K562 (cell line): ENCODE data around the gene PRICKLE2. TPM values are rescaled to one million over a fixed set of nuclear protein-coding genes. Genes with fewer than 3 reads are reported as not detected.
A peak's percentile ranks its signal among the peaks of the same experiment; 100 is the strongest.

Experiments used
- ATAC-seq: fragments of 200-7000 bp; cut with Tn5 transposase; 3 replicates; pipeline ENCODE4 v1.9.1; 2020; ENCODE audit warnings: moderate library complexity
- BruUV-seq: library from RNA; stranded (reverse); fragments of 400-500 nt; replicated peaks from 2 replicates; lab custom pipeline; 2021; lab: Mats Ljungman, UMichigan
- CTCF ChIA-PET: fragments of 300-600 bp; formaldehyde crosslinking; extraction: SDS; loops from one replicate; lab custom pipeline; 2021; ENCODE audit warnings: low intra/inter-chr PET ratio; lab: Yijun Ruan, JAX
- POLR2A ChIA-PET: fragments of 300-600, 350-650 bp; sonication (Branson Sonifier 250); formaldehyde crosslinking; extraction: SDS; loops from one replicate; lab custom pipeline; 2021; ENCODE audit warnings: antibody characterized with exemption, inconsistent platforms; lab: Yijun Ruan, JAX
- DNase-seq, 4 experiments: peaks; one replicate each; pipeline versions ENCODE4 v3.0.0 to v3.0.0-alpha.2; 2011 to 2018; ENCODE audit warnings: low spot score in 3 of 4, mixed read lengths in 3 of 4; ENCODE audit errors: extremely low read depth in 1 of 4
- FAIRE-seq: peaks from 2 replicates; lab custom pipeline; 2011; peaks lifted over from hg19 to GRCh38; lab: Jason Lieb, UNC
- H2AFZ ChIP-seq: 2 replicates; pipeline ENCODE4 v1.6.0; 2011; ENCODE audit warnings: low read depth, low read length, control low read depth, inconsistent platforms
- H3K27ac ChIP-seq: fragments of 200-600 bp; 3 replicates; pipeline ENCODE4 v1.8.0; 2011; ENCODE audit warnings: low read depth, mild to moderate bottlenecking, control low read depth, inconsistent platforms, low read length, moderate library complexity, mixed read lengths; ENCODE audit errors: extremely low read depth
- H3K27me3 ChIP-seq, 2 experiments: fragments of 300-600 bp in 1 of 2; 2 replicates in 1 of 2; 3 replicates in 1 of 2; pipeline versions ENCODE4 v1.6.0 to v1.8.0; 2011; ENCODE audit warnings: inconsistent platforms in 2 of 2, low read length in 2 of 2, mild to moderate bottlenecking in 1 of 2, mixed read lengths in 1 of 2, moderate library complexity in 1 of 2; ENCODE audit not compliant: control insufficient read depth in 2 of 2, insufficient read depth in 2 of 2
- H3K36me3 ChIP-seq: fragments of 300-600 bp; 3 replicates; pipeline ENCODE4 v1.8.0; 2011; ENCODE audit warnings: mild to moderate bottlenecking, low read length, inconsistent platforms; ENCODE audit not compliant: control insufficient read depth, insufficient read depth
- H3K4me1 ChIP-seq, 2 experiments: fragments of 200-600 bp in 1 of 2; replicated peaks in 1 of 2; 2 replicates in 1 of 2; 3 replicates in 1 of 2; pipeline versions ENCODE4 v1.5.1 to v1.8.0; 2011; ENCODE audit warnings: inconsistent platforms in 2 of 2, low read length in 2 of 2, mild to moderate bottlenecking in 1 of 2, mixed read lengths in 1 of 2, moderate library complexity in 1 of 2; ENCODE audit not compliant: control insufficient read depth in 2 of 2, insufficient read depth in 2 of 2
- H3K4me2 ChIP-seq: 2 replicates; pipeline ENCODE4 v1.6.1; 2011; ENCODE audit warnings: low read length, control low read depth, inconsistent platforms, mixed read lengths; ENCODE audit not compliant: insufficient read depth
- H3K4me3 ChIP-seq: fragments of 200-600 bp; sonication (generic), shearing (Covaris generic); 2 replicates; pipeline ENCODE4 v1.5.1; 2016; ENCODE audit warnings: control low read depth, inconsistent platforms
- H3K79me2 ChIP-seq: fragments of 200-600 bp; 3 replicates; pipeline ENCODE4 v1.8.0; 2011; ENCODE audit warnings: low read length, inconsistent platforms; ENCODE audit not compliant: control insufficient read depth, insufficient read depth
- H3K9ac ChIP-seq, 2 experiments: 2 replicates each; pipeline versions ENCODE4 v1.6.0 to v1.6.1; 2011; ENCODE audit warnings: low read depth in 2 of 2, low read length in 2 of 2, control low read depth in 1 of 2, inconsistent platforms in 1 of 2, mild to moderate bottlenecking in 1 of 2, mixed read lengths in 1 of 2; ENCODE audit not compliant: insufficient read depth in 1 of 2
- H3K9me1 ChIP-seq: one replicate; pipeline ENCODE4 v1.6.0; 2011; ENCODE audit warnings: inconsistent platforms, mild to moderate bottlenecking, low read length, moderate library complexity; ENCODE audit not compliant: control insufficient read depth, insufficient read depth
- H3K9me3 ChIP-seq: replicated peaks from 2 replicates; pipeline ENCODE4 v1.5.1; 2011; ENCODE audit warnings: low read depth, low read length, inconsistent platforms; ENCODE audit not compliant: control insufficient read depth, insufficient read depth
- H4K20me1 ChIP-seq: replicated peaks from 2 replicates; pipeline ENCODE4 v1.6.1; 2011; ENCODE audit warnings: low read length, inconsistent platforms, mixed read lengths; ENCODE audit not compliant: control insufficient read depth, insufficient read depth
- HDGF ChIP-seq: fragments of 450-650 bp; IDR thresholded peaks from 2 replicates; pipeline ENCODE4 v1.6.1; 2016
- WGBS: fragments of 100-300 bp; shearing (Covaris generic); methylation state at CpG from one replicate; pipeline ENCODE4 v1.1.6; 2016; ENCODE audit warnings: low coverage, mixed read lengths; ENCODE audit not compliant: insufficient coverage; ENCODE audit errors: missing lambda C conversion rate; 5-methylcytosine and 5-hydroxymethylcytosine counted together
- in situ Hi-C: fragments of 300-500 bp; cut with MboI; formaldehyde crosslinking; loops from 4 replicates; pipeline ENCODE4 v1.15.0; 2018; ENCODE audit warnings: inconsistent platforms, mixed read lengths
- intact Hi-C: fragments of 100-400 bp; cut with micrococcal nuclease; formaldehyde crosslinking; loops from 2 replicates; pipeline ENCODE4 v1.14.2; 2022
- polyA plus RNA-seq, 8 experiments: library from polyadenylated mRNA; depleted of rRNA in 4 of 8; stranded (reverse) in 5 of 8; unstranded in 3 of 8; fragments of >200 nt; fragmentation: Nextera tagmentation in 2 of 8; fragmentation: Illumina TruSeq in 1 of 8; extraction: Ambion mirVana in 2 of 8; extraction: Trizol in 1 of 8; gene quantifications; 2 replicates each; pipeline versions ENCODE4 v1.2.1 to v1.2.3, GENCODE V29; 2011 to 2014; ENCODE audit warnings: inconsistent platforms in 1 of 8, missing spikeins in 1 of 8
- total RNA-seq, 7 experiments: library from RNA; depleted of rRNA in 6 of 7; stranded (reverse); fragments of >200 nt in 6 of 7; fragmentation: Illumina TruSeq in 2 of 7; extraction: Trizol in 2 of 7; gene quantifications; 2 replicates each; pipeline versions ENCODE4 v1.2.1 to v1.2.3, GENCODE V29; 2011 to 2021; ENCODE audit warnings: low replicate concordance in 1 of 7
- TF ChIP-seq, protein P1 (sequence below), 3 experiments: fragments of 200-800 bp in 1 of 3; fragments of 250-450 bp in 1 of 3; fragments of 450-650 bp in 1 of 3; sonication (Bioruptor Pico) in 1 of 3; sonication (Bioruptor generic) in 1 of 3; formaldehyde crosslinking in 1 of 3; IDR thresholded peaks; 2 replicates each; pipeline versions ENCODE4 v1.6.1 to v1.8.0; 2016 to 2022; ENCODE audit warnings: mild to moderate bottlenecking in 2 of 3, missing genetic modification characterization in 2 of 3, missing compliant biosample characterization in 1 of 3, moderate library complexity in 1 of 3
- TF ChIP-seq, protein P2 (sequence below), 2 experiments: IDR thresholded peaks in 1 of 2; conservative IDR thresholded peaks in 1 of 2; 2 replicates each; pipeline ENCODE4 v1.6.1; 2016; ENCODE audit warnings: low read depth in 2 of 2, mild to moderate bottlenecking in 1 of 2, missing compliant biosample characterization in 1 of 2, missing genetic modification characterization in 1 of 2, moderate library complexity in 1 of 2

PRICKLE2 gene
- total and polyA plus RNA-seq, 9 of the 15 experiments (the other 6 are each of a cell fraction or from before 2014, with no cell fraction given): 0.07 to 0.09 TPM; not detected in 7

GRCh38 chr3:64266983-64267382 is 41.7 kb upstream of the PRICKLE2 start:
- ChIA-PET POLR2A (no interaction called here), CTCF (no interaction called here)
- DNase-seq: no peak
- no peak overlapping the region for H2AFZ ChIP-seq
- H3K4me2 ChIP-seq: no peak overlapping the region
- no peak overlapping the region for H3K9ac ChIP-seq
- no peaks in the 10 kb centered on the region for H3K9me3 ChIP-seq
- in situ Hi-C loops: no loop called here
- no peaks in the 10 kb centered on the region for H3K36me3 ChIP-seq
- no peak overlapping the region for H3K4me3 ChIP-seq
- H3K79me2 ChIP-seq: no peaks in the 10 kb centered on the region
- WGBS: 0% methylated on average over 2 of the region's 2 CpGs
- no peak overlapping the region for H3K27ac ChIP-seq
- intact Hi-C loops: no loop called here
- ATAC-seq: no peak
- H3K4me1 ChIP-seq: no peaks in the 10 kb centered on the region
- H4K20me1 ChIP-seq: no peaks in the 10 kb centered on the region
- peaks cover 0 to 5% of the 10 kb centered on the region in 2 experiments; a peak in 2 of 5 replicates for H3K27me3 ChIP-seq
- BruUV-seq: no TSS peak
- no peaks in the 10 kb centered on the region for H3K9me1 ChIP-seq
- TF ChIP-seq, protein P1, sequence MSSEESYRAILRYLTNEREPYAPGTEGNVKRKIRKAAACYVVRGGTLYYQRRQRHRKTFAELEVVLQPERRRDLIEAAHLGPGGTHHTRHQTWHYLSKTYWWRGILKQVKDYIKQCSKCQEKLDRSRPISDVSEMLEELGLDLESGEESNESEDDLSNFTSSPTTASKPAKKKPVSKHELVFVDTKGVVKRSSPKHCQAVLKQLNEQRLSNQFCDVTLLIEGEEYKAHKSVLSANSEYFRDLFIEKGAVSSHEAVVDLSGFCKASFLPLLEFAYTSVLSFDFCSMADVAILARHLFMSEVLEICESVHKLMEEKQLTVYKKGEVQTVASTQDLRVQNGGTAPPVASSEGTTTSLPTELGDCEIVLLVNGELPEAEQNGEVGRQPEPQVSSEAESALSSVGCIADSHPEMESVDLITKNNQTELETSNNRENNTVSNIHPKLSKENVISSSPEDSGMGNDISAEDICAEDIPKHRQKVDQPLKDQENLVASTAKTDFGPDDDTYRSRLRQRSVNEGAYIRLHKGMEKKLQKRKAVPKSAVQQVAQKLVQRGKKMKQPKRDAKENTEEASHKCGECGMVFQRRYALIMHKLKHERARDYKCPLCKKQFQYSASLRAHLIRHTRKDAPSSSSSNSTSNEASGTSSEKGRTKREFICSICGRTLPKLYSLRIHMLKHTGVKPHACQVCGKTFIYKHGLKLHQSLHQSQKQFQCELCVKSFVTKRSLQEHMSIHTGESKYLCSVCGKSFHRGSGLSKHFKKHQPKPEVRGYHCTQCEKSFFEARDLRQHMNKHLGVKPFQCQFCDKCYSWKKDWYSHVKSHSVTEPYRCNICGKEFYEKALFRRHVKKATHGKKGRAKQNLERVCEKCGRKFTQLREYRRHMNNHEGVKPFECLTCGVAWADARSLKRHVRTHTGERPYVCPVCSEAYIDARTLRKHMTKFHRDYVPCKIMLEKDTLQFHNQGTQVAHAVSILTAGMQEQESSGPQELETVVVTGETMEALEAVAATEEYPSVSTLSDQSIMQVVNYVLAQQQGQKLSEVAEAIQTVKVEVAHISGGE (CRISPR knock-in tag; IDR thresholded peaks at IDR 0.05): peak in 1 of 3 experiments; percentile 35; a peak in 1 of 6 replicates
- TF ChIP-seq, protein P2, sequence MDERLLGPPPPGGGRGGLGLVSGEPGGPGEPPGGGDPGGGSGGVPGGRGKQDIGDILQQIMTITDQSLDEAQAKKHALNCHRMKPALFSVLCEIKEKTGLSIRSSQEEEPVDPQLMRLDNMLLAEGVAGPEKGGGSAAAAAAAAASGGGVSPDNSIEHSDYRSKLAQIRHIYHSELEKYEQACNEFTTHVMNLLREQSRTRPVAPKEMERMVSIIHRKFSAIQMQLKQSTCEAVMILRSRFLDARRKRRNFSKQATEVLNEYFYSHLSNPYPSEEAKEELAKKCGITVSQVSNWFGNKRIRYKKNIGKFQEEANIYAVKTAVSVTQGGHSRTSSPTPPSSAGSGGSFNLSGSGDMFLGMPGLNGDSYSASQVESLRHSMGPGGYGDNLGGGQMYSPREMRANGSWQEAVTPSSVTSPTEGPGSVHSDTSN (CRISPR knock-in tag; IDR thresholded peaks at IDR 0.05; ENCODE audit: low read depth): no peak
- TF ChIP-seq, protein P2 (tag; conservative IDR thresholded peaks at IDR 0.05; ENCODE audit: low read depth): no peak
- no peak for TF ChIP-seq HDGF
- FAIRE-seq: no peak
